GM13977 (cell line): ENCODE results near the gene EIF2B2.

ENCODE experiments used
- DNase-seq: peaks from one replicate; pipeline ENCODE4 v3.0.0; 2012; ENCODE audit warnings: low spot score
- CTCF ChIP-seq: IDR thresholded peaks from 2 replicates; pipeline ENCODE4 v1.5.1; 2012; ENCODE audit warnings: mild to moderate bottlenecking, control low read depth; ENCODE audit not compliant: insufficient read depth; ENCODE audit errors: extremely low read depth, missing control alignments
- in situ Hi-C: fragments of 300-500 bp; cut with MboI; formaldehyde crosslinking; loops from one replicate; pipeline ENCODE4 v1.12.0; 2022; ENCODE audit warnings: low sequenced_read_pairs, low pct_unique_long_range_greater_than_20kb, mixed read lengths, inconsistent platforms; ENCODE audit not compliant: unreplicated experiment

The EIF2B2 gene

GRCh38 chr14:74956280-74957072, 46.2 kb upstream of the EIF2B2 start:
- TF ChIP-seq CTCF = no peak
- in situ Hi-C loops = no loop called here
- no peak for DNase-seq

- in situ Hi-C loops = no loop called here
- no peak for TF ChIP-seq CTCF
- no peak for DNase-seq
Observed at GRCh38 chr14:74959596-74960180, 43.0 kb upstream of the EIF2B2 start.

GRCh38 chr14:74960736-74961135, 42.0 kb upstream of the EIF2B2 start:
- TF ChIP-seq CTCF = no peak
- DNase-seq = no peak
- in situ Hi-C loops = no loop called here

- in situ Hi-C loops = no loop called here
- DNase-seq = no peak
- no peak for TF ChIP-seq CTCF
Observed at GRCh38 chr14:74961238-74961911, 41.3 kb upstream of the EIF2B2 start.

GRCh38 chr14:74962046-74962445, 40.7 kb upstream of the EIF2B2 start:
- no peak for TF ChIP-seq CTCF
- DNase-seq = no peak
- in situ Hi-C loops = no loop called here

- DNase-seq = no peak
- in situ Hi-C loops = no loop called here
- TF ChIP-seq CTCF = no peak
Observed at GRCh38 chr14:74962493-74962892, 40.2 kb upstream of the EIF2B2 start.
